Hindlimb muscle (tissue), 1 donor: ENCODE data around the gene GGACT. TPM values are rescaled to one million over a fixed set of nuclear protein-coding genes. Genes with fewer than 3 reads are reported as not detected.
"Not testable (repeated sequence)": the region's sequence is repeated elsewhere in the genome, so short reads cannot be mapped to it uniquely, and the experiment has no call there.

Experiments used
- DNase-seq: peaks from one replicate; pipeline ENCODE4 v3.0.0-alpha.2; 2013
- polyA plus RNA-seq: library from polyadenylated mRNA; unstranded; fragments of 120-200 nt; gene quantifications from one replicate; pipeline ENCODE4 v1.2.1, GENCODE V29; 2013; ENCODE audit not compliant: insufficient read length

The GGACT gene
- 3.6 TPM for polyA plus RNA-seq

- DNase-seq = peak; percentile 76
These were observed at the start of gene GGACT for GRCh38 chr13:100588331-100589177. GGACT (minus strand) TSS chr13:100588789; CDS start chr13:100532591, 56,198 bp downstream.

- no peak for DNase-seq
These were observed 49.2 kb upstream of the GGACT start for GRCh38 chr13:100637796-100638195.

DNA sequence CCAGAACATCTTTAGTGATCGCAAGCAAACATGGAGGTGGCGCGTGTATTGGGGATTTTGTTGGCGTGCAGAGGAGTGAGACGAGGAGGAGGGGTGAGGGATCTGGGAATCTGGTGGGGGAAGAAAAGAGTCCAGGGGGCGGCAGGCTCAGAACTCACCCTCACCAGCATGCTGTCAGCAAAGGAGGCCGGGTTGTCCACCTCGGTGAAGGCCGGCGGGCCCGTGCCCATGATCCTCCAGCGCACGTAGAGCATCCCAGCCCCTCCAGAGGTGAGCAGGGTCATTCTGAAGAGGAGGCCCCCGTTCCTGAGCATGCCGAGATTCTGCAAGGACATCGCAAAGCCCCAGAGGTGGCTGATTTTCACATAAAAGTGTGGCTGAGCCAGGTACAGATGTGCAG, 48.8 kb upstream of the GGACT start:
- DNase-seq = no peak

DNA sequence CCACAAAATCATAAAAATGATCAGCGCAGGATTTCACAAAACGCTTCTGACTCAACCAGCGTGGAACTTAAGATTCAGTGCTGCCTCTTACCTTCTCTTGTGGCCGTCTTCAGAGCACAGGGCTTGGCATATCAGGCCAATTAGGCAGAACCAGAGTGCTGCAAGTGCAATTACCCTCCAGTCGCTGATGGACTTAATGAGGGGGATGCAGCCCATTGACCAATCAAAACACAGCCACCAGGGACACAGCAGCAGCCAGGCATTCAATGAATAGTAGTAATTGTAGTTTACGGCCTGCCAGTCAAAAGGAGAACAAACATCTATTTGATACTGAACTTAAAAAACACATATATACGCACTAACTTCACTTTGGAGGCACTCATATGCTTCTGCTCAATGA, 47.9 kb upstream of the GGACT start:
- no peak for DNase-seq

DNA sequence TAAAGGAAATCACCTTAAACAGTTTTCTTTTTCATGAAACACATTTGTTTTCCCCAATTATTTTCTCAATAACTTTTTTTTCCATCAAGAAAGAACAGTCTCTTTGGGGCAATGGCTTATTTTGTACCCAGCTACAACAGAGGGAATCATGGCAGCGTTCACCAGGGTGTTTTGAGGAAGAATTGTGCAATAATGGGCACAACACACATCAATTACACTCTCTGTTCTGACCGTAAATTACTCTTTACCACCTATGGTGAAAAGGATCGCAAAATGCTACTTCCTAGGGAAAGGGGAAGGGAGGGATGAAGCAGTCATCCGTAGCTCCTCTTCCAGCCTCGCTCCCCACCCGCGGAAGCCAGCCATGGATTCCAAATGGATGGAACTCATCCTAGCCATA, 47.4 kb upstream of the GGACT start:
- no peak for DNase-seq

DNA sequence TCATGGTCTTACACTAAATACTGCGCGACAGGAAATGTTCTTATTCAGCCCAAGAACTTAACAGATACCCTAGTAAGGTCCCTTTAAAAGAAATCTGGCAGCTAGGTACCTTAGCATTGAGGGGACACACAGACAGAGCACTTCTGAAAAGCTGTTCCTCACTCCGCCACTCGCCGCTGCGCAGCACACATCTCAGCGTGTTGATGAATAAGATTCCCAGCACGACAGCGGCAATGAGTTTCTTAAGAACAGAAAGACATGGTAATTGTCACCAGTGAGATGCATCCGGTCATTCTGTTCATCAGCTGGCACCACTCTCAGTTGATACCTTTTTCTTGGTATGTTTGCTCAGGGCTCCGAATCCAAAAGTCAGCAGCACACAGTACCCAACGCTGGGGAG, 46.1 kb upstream of the GGACT start:
- no peak for DNase-seq

DNA sequence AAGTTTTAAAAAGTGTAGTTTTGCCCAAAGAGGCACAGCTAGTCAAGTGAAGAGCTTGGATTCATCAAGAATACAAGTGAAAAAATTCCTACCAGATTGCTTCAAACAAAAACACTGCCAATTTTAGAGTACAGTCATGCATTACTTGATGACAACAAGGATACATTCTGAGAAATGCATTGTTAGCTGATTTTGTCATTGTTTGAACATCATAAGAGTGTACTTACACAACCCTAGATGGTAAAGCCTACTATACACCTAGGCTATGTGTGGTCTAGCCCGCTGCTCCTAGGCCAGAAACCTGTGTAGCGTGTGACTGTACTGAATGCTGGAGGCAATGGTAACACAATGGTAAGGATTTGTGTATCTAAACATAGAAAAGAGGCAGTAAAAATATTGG, 44.9 kb upstream of the GGACT start:
- no peak for DNase-seq

DNA sequence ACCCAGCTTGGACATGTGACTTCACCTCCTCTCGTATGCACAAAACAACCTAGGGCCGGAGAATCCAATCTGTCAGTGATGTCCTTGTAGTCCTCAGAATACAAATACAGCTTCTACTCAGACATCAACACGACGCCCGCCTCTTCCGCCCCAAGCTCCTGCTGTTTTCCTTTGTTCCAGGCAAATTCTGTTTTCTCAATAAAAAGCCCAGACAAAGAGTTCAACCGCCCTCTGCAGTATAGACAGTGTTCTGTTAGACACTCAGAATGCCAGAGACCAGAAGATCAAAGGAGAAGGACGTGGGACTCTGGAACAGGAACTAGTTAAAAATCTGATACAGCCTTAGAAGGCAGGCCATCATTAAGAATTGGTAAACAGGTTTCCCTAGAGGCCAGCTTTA, 42.0 kb upstream of the GGACT start:
- no peak for DNase-seq

DNA sequence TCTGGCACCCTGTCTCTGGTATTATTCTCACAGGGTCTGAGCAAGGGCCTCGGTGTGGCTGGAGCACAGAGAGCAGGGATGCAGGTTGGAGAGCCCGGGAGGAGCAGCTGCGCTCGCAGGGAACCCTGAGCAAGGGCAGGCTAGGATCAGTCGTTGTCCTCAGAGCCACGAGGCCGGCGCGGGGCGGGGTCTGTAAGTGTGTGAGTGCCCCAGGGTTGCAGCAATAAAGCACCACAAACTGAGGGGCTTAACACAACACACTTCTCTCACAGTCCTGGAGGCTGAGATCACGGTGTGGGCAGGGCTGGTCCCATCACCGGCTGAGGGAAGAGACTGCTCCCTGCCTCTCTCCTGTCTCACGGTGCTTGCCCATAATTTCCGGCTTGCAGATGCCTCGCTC, 38.5 kb upstream of the GGACT start:
- DNase-seq = no peak

- no peak for DNase-seq
These were observed 36.9 kb upstream of the GGACT start for GRCh38 chr13:100625447-100625846.

DNA sequence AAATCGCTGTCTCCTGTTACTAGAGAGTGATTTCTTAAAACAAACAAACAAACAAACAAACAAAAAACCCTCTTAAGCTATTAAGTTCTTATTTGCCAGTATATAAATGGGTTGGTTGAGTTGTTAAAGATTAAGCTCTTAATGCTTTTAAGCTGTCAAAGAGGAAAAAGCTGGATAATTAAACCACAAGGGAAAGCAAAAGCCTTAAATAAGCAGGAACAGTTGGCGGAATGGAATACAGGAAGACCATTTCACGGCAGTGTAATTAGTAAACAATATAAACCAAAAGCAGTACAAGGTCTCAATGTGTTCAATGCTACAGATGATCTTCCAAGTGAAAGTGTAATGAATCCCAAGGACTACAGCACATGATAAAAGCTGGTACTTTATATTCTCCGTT, 32.2 kb upstream of the GGACT start:
- DNase-seq = no peak

- DNase-seq = no peak
These were observed 31.4 kb upstream of the GGACT start for GRCh38 chr13:100619940-100620339.

- DNase-seq = not testable (repeated sequence)
These were observed 30.3 kb upstream of the GGACT start for GRCh38 chr13:100618897-100619296.

DNA sequence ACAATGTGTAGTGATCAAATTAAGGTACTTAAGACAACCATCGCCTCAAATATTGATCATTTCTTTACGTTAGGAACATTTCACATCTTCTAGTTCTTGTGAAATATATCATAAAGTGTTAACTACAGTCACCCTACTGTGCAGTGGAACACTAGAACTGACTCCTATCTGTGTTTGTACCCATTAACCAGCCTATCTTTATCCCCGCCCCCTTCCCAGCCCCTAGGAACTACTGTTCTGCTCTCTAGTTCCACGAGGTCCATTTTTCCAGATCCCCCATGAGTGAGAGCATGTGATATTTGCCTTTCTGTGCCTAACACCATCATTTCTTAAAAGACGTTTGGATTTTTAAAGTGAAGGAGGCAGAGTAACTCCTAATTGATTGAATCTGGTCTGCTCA, 24.4 kb upstream of the GGACT start:
- DNase-seq = no peak

- DNase-seq = no peak
These were observed 23.3 kb upstream of the GGACT start for GRCh38 chr13:100611678-100612492.

- no peak for DNase-seq
These were observed 22.1 kb upstream of the GGACT start for GRCh38 chr13:100610391-100611347.

DNA sequence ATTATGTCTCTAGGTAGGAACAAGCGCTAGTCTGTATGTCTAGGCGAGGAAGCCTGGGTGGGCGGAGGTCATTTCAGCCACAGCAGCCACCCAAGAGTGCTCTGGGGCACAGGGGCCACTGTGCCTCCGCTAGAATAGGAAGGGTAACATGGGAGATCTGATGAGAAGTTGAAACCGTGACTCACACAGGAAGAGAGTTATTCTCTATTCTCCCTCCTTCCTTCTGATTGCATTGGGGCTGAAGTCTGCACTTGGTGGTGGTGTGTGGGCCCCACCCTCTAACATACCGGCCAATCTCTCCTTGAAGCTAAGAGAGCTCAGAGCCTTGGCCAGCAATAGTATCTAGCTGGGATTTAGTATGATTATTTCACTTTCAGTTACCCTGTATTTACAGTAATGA, 20.3 kb upstream of the GGACT start:
- DNase-seq = no peak

- DNase-seq = no peak
These were observed 19.9 kb upstream of the GGACT start for GRCh38 chr13:100608489-100608888.

DNA sequence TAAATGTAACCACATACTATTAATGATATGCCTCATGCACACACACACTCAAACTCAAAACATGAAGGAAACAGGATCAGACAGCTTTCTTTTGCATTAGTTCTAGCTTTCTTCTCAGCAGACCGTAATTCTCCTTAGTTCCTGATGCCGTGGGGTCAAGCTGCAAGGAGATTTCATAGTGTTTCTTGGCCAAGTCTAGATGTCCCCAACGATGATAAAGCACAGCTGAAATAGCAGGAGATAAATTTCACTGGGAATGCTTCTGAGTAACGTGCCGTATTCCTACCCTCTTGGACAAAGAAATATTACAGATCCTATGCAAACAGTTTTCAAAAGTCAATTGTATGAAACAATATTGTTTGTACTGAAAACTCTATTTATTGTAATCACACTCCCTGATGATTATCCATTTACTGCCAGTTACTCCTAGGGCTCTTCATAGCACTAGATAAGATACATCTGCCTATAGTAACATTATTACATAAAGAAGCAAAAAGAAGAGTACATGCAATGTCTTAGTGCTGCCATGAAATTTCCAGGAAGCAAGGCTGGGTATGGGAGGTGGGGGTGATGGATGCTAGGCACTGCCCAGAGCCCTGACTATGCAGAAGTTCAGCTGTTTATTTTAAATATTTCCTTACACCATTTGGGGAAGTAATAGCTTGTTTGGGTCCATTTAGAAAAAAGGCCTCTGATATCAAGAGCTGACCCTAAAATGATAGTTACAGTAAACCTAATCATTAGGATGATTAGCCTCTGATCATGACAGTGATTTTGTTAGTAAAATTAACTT, 16.5 kb upstream of the GGACT start:
- no peak for DNase-seq

DNA sequence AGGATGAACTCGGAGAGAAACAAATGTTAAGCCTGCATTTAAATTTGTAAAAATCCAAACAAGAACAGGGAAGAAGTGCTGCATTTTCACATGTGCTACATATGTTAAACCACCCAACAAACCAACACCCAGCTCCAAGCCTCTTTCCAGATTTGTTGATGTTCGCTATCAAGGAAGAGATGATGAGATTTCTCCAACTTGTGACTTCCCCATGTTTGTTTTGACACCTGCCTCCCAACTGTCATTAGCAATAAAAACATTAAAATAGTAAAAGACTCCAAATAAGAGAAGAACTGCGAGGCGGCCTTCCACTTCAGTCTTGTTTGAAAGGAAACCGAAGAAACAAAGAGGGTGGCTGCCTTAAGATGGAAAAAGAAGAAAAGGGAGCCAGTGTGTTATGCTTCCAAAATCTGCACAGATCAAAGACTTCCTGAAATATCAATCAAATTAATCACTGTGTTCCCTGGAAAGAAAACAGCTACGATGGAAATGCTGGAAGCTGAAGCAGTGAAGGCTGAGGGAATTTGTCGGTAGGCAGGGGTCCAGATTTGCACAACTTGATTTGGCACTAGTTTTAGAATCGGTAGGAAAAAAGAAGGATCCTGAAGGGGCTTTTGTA, 14.0 kb upstream of the GGACT start:
- DNase-seq = peak; percentile 17

DNA sequence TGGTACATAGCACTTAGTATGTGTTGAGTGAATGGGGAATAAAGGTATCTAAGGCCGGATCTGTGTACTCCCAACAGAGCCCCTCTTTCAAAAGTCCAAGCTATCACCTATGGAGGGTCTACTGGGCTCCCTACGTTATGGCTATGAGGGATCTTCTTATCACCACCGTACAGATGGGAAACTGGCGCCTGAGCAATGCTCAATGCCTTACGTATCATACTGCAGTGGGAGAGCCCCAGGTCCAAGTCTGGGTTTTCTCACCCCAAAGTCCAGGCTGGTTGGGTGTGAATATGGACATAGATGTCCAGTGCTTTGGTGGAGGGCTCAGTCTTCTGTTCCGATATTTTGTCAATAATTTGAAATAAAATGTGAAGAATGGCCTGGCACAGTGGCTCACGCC, 13.1 kb upstream of the GGACT start:
- no peak for DNase-seq
